Activated naive CD4-positive, alpha-beta T cell treated with Interleukin-2 at 50 U/mL for 16 hours (primary cell): Measurements from ENCODE around the gene PRAMEF7.
"Not testable (repeated sequence)": the region's sequence is repeated elsewhere in the genome, so short reads cannot be mapped to it uniquely, and the experiment has no call there.

Experiments used
- DNase-seq: peaks from one replicate; pipeline ENCODE4 v3.0.0-alpha.2; 2020

Gene PRAMEF7

DNA sequence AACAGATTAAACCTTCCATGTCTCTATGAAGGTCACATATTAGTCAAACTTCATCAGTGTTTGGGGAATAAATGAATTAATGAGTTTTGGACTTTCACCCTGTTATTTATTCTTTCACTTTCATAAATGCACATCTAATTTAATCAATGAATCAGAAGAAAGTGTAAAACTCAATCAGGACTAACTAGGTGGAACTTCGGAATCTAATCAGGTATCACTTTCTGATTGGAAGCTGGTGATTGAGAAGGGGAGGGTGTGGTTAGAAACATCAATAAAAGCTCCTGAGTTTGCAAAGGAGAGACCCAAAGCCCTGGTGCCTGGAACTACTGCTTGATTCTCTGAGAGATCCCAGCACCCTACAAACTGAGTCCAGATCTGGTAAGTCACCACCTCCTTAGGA is at the start of gene PRAMEF7:
PRAMEF7 (plus strand) TSS at position 301 of the 400 bp plus-strand sequence. CDS start 1,083 bp downstream, outside the sequence.
- DNase-seq: not testable (repeated sequence)

GRCh38 chr1:12878453-12878852 is 38.0 kb upstream of the PRAMEF7 start:
- not testable (repeated sequence) for DNase-seq

GRCh38 chr1:12886101-12886500 is 30.3 kb upstream of the PRAMEF7 start, which contains the start of gene PRAMEF4:
PRAMEF4 (minus strand) TSS chr1:12886201; CDS start chr1:12883394, 2,807 bp downstream.
- not testable (repeated sequence) for DNase-seq

DNA sequence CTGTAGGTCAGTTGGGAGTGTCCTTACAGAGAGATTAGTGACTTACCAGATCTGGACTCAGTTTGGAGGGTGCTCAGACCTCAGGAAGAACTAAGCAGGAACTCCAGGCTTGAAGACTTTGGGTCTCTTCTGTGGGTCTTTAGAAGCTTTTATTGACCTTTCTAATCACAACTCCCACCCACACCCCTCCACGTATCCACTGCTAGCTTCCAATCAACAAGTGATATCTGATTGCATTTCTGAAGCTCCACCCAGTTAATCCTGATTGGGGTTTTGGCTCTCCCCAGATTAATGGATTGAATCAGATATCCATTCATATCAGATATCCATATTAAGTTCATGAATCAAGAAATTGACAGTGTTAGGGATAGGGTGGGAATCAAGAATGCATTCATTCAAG is 18.2 kb upstream of the PRAMEF7 start, which contains the start of gene PRAMEF10:
PRAMEF10 (minus strand) TSS at position 101 of the 400 bp plus-strand sequence. CDS start 2,423 bp downstream, outside the sequence.
- not testable (repeated sequence) for DNase-seq

DNA sequence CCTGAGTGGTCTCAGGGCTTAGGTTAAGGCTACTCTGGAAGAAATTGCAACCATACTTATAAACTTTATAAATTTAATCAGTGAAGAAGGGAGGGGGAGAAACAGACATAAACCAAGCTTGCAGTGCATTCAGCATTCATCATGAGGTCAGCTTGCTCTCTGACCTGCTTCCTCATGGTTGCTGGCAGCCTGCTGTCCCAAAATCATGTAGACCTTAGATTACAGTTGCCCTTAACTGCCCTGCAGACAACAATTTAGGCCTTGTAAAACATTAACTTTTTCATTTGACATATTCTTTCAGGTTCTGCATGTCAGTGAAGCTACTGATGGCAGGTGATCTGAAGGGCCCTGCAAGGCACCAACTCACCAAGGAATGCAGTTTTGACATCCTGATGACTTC is 17.2 kb upstream of the PRAMEF7 start:
- DNase-seq: not testable (repeated sequence)

DNA sequence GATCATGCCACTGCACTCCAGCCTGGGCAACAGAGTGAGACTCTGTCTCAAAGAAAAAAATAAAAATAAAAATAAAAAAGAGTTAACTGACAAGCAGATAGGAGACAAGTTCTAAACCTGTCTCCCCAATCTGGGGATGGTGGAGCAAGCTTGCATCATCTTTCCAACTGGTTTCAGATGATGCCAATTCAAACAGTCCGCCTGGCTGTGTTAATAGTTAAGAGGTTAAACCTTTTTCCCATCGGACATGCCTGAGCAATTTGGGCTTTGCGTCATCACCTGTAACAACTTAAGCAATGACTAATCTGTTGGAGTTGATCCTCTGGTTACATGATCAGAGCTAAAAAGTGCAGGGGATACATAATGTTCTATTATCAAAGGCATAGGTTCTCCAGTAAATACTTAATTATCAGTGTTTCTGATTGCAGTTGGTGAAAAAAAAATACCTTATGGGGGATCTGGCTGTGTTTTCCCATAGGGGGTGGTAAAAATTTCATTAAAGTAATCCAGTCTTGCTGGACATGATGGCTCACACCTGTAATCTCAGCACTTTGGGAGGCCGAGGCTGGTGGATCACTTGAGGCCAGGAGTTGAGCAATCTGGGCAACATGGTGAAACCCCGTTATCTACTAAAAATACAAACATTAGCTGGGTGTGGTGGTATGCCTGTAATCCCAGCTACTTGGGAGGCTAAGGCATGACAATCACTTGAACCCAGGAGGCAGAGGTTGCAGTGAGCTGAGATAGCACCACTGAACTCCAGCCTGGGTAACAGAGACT is 12.4 kb upstream of the PRAMEF7 start:
- DNase-seq: not testable (repeated sequence)

- not testable (repeated sequence) for DNase-seq
These were observed 5.3 kb downstream of the PRAMEF7 start for GRCh38 chr1:12921749-12922148.

DNA sequence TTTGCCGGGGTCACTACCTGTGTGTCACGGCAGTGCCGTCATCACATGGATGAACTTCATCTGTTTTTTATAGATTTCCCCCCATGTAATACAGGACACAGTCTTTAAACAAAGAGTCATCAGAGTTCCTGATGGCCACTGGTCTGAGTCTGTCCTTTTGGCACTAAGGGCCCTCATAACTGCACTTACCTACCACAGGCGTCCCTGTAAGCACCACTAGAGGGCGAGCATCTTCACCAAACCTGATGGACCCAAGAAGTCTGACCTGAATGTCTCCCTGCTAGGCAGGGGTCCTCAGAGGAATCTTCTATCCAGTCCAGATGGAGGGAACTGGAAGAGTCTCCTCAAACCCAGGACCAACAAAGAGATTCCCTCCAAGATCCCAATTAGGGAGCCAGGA is 8.0 kb downstream of the PRAMEF7 start:
- not testable (repeated sequence) for DNase-seq

- DNase-seq: not testable (repeated sequence)
These were observed 31.1 kb downstream of the PRAMEF7 start, which contains the start of gene PRAMEF6 for GRCh38 chr1:12947480-12947879. PRAMEF6 (minus strand) TSS chr1:12947580; CDS start chr1:12942518, 5,062 bp downstream.
